Superior temporal gyrus (tissue), 1 donor: ENCODE data around the gene CGAS.
A peak's percentile ranks its signal among the peaks of the same experiment; 100 is the strongest.
"Not testable (repeated sequence)": the region's sequence is repeated elsewhere in the genome, so short reads cannot be mapped to it uniquely, and the experiment has no call there.

Source experiments
- DNase-seq: peaks from one replicate; pipeline ENCODE4 v3.0.0-alpha.2; 2016; ENCODE audit errors: extremely low spot score

The CGAS gene

GRCh38 chr6:73395875-73396274 lies 56.2 kb downstream of the CGAS start:
- DNase-seq, result no peak

DNA sequence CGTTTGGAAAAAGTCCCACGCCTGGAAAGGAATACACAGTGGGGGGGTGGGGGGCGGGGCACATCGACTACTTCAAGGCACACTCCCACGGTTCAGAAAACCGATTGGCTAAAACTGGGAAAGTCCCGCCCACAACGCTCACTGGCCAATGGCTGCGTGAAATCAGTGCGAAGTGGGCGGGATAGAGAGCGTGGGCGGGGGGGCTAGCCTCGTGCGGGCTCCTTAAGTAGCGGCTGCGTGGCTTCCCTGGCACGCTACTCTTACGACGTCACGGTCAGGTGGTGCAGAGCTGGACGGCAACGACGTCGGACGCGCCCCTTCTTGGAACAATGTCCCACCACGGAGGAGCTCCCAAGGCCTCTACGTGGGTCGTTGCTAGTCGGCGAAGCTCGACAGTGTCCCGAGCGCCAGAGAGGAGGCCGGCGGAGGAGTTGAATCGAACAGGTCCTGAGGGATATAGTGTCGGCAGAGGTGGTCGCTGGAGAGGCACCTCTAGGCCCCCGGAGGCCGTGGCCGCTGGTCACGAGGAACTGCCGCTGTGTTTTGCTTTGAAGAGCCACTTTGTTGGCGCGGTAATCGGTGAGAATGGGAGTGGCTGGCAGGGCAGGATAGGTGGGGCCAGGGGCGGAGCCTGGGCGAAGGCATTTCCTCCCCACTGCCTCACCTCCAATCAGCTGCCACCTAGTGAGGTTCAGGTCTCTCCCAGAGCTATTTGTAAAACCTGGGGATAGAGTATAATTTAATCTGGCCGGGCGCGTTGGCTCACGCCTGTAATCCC lies 57.3 kb downstream of the CGAS start, which contains the start of gene DDX43:
TSS of gene DDX43 (plus strand) at position 252 of the 778 bp plus-strand sequence. CDS start at position 330, 78 bp downstream.
- DNase-seq, result no peak

GRCh38 chr6:73393278-73393677 lies 58.8 kb downstream of the CGAS start:
- DNase-seq, result no peak

DNA sequence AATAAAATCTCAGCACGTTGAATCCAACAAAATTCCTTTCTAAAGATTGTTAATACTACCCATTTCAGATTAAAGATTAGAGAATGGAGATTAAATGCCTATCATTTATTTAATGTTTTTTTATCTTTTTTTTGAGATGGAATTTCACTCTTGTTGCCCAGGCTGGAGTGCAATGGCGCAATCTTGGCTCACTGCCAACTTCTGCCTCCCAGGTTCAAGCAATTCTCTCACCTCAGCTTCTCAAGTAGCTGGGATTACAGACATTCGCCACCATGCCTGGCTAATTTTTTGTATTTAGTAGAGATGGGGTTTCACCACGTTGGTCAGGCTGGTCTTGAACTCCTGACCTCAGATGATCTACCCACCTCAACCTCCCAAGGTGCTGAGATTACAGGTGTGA lies 59.9 kb downstream of the CGAS start:
- not testable (repeated sequence) for DNase-seq

DNA sequence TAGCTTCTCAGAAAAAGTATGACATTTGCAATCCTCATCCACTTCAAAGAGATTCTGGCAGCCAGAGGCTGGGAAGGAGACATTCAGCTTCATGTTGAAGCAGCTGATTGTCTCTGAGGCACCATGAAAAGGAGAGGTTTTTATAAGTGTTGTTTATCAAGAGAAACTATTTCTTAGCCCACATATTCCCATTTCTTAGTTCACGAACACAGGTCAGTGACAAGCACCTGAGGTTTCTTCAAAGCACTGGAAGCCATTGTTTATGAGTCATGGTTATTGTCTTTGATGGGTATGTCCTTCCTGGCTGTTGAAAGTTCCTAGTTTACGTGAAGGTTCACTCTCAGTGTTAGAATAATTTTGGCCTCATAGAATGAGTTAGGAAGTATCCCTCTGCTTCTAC lies 60.4 kb downstream of the CGAS start:
- no peak for DNase-seq

- DNase-seq, result no peak
Measured at GRCh38 chr6:73389854-73390253, 62.2 kb downstream of the CGAS start.

DNA sequence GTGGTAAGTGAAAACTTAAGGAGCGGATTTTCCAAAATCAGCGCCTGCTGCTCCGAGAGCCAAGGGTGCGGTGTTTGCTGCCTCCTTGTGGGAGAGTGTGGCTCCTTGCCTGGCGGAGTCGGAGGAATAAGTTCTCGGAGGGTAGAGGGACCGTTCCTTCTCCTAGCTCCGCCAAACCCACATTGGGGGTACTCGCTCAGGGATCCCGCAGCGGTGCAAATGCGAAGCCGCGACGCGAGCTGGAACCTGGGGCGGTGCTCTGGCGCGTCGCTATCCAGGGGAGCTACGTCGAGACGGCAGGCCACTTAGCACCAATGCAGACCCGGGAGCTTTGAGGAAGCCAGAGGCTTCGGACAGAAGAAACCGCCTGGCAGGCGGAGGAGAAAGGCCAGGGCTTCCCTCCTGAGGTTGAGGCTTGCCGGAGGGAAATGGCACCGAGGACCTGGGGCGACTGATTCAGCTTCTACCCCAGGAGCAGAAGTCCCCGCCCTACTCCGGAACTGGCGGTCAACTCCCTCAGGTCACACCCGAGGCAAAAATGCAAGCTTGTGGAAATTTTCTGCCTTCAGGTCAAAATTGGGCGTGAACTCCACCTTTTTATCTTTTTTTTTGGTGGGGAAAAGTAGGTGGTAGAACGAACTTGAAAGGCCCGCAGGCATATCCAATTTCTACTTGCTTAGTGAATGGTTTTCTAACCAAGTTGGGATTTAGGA lies 63.1 kb downstream of the CGAS start:
- peak; percentile 53 for DNase-seq

GRCh38 chr6:73388433-73388799 lies 63.7 kb downstream of the CGAS start:
- no peak for DNase-seq

GRCh38 chr6:73382462-73383113 lies 69.5 kb downstream of the CGAS start:
- no peak for DNase-seq

DNA sequence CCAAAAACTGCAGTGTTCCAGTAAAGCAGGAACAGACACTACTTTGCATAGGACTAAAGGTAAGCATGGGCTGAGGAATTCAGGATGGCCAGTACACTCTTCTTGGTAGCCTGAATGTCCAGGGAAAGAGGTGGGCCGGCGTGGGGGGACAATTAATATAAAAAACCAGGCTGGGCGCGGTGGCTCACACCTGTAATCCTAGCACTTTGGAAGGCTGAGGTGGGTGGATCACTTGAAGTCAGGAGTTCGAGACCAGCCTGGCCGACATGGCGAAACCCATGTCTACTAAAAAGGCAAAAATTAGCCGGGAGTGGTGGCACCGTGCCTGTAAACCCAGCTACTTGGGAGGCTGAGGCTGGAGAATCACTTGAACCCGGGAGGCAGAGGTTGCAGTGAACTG lies 70.6 kb downstream of the CGAS start:
- DNase-seq, result not testable (repeated sequence)

- no peak for DNase-seq
Measured at GRCh38 chr6:73377225-73377624, 74.9 kb downstream of the CGAS start.

- no peak for DNase-seq
Measured at GRCh38 chr6:73375216-73375615, 76.9 kb downstream of the CGAS start.
